ENCODE data around the gene SERPINB11.
"Not testable (repeated sequence)": the region's sequence is repeated elsewhere in the genome, so short reads cannot be mapped to it uniquely, and the experiment has no call there.

DNA sequence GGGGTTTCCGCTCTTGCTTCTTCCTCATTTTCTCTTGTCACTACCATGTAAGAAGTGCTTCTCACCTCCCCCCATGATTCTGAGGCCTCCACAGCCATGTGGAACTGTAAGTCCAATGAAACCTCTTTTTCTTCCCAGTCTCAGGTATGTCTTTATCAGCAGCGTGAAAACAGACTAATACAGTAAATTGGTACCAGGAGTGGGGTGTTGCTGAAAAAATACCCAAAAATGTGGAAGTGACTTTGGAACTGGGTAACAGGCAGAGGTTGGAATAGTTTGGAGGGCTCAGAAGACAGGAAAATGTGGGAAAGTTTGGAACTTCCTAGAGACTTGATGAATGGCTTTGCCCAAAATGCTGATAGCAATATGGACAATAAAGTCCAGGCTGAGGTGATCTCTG, 57.0 kb downstream of the SERPINB11 start:
- TF ChIP-seq, protein P1, sequence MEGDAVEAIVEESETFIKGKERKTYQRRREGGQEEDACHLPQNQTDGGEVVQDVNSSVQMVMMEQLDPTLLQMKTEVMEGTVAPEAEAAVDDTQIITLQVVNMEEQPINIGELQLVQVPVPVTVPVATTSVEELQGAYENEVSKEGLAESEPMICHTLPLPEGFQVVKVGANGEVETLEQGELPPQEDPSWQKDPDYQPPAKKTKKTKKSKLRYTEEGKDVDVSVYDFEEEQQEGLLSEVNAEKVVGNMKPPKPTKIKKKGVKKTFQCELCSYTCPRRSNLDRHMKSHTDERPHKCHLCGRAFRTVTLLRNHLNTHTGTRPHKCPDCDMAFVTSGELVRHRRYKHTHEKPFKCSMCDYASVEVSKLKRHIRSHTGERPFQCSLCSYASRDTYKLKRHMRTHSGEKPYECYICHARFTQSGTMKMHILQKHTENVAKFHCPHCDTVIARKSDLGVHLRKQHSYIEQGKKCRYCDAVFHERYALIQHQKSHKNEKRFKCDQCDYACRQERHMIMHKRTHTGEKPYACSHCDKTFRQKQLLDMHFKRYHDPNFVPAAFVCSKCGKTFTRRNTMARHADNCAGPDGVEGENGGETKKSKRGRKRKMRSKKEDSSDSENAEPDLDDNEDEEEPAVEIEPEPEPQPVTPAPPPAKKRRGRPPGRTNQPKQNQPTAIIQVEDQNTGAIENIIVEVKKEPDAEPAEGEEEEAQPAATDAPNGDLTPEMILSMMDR (IDR thresholded peaks at IDR 0.05) = not testable (repeated sequence)
- not testable (repeated sequence) for TF ChIP-seq POLR2A (IDR thresholded peaks at IDR 0.05)

Measured in adrenal gland (tissue), 5 donors.